OCI-LY7 (cell line): ENCODE results near the gene RBL2. TPM values are rescaled to one million over a fixed set of nuclear protein-coding genes. Genes with fewer than 3 reads are reported as not detected.

Source experiments
- BruUV-seq: library from RNA; stranded (reverse); fragments of 400-500 nt; replicated peaks from 2 replicates; lab custom pipeline; 2021; lab: Mats Ljungman, UMichigan
- CTCF ChIA-PET: fragments of 300-600 bp; sonication (Branson Sonifier 250); formaldehyde crosslinking; loops from one replicate; lab custom pipeline; 2022; ENCODE audit warnings: antibody characterized with exemption; ENCODE audit not compliant: unreplicated experiment; lab: Charles Lee
- POLR2A ChIA-PET: fragments of 300-600 bp; sonication (Branson Sonifier 250); formaldehyde crosslinking; loops from one replicate; lab custom pipeline; 2022; ENCODE audit warnings: antibody characterized with exemption; lab: Charles Lee
- DNase-seq: peaks from one replicate; pipeline ENCODE4 v3.0.0-alpha.2; 2015; ENCODE audit warnings: low spot score
- H2AFZ ChIP-seq: fragments of 200-600 bp; sonication (generic), shearing (Covaris generic); 2 replicates; pipeline ENCODE4 v1.6.1; 2014; ENCODE audit warnings: mild to moderate bottlenecking, antibody characterized with exemption, low read length, moderate library complexity
- H3K27ac ChIP-seq: fragments of 200-600 bp; sonication (generic); 2 replicates; pipeline ENCODE4 v1.5.1; 2014; ENCODE audit warnings: mixed run types, low read depth, mild to moderate bottlenecking, moderate library complexity, low read length, inconsistent platforms; ENCODE audit not compliant: poor library complexity, severe bottlenecking
- H3K36me3 ChIP-seq: fragments of 200-600 bp; sonication (generic); 2 replicates; pipeline ENCODE4 v1.6.1; 2014; ENCODE audit warnings: mild to moderate bottlenecking, antibody characterized with exemption, low read length, moderate library complexity, mixed read lengths; ENCODE audit not compliant: insufficient read depth
- H3K4me1 ChIP-seq: fragments of 200-600 bp; sonication (generic); 2 replicates; pipeline ENCODE4 v1.5.1; 2014; ENCODE audit warnings: mild to moderate bottlenecking, low read length; ENCODE audit not compliant: insufficient read depth, poor library complexity, severe bottlenecking
- H3K4me2 ChIP-seq: fragments of 200-600 bp; sonication (generic); 2 replicates; pipeline ENCODE4 v1.6.1; 2014; ENCODE audit warnings: mild to moderate bottlenecking, low read length
- H3K4me3 ChIP-seq: fragments of 200-600 bp; sonication (generic); 2 replicates; pipeline ENCODE4 v1.5.1; 2014; ENCODE audit warnings: mild to moderate bottlenecking, low read depth, low read length; ENCODE audit not compliant: poor library complexity, severe bottlenecking
- H3K79me2 ChIP-seq: fragments of 200-600 bp; sonication (generic); 2 replicates; pipeline ENCODE4 v1.6.1; 2016; ENCODE audit warnings: low read depth, mild to moderate bottlenecking, low read length, moderate library complexity, mixed read lengths; ENCODE audit not compliant: insufficient read depth
- H3K9me2 ChIP-seq: fragments of 200-600 bp; sonication (generic); 2 replicates; pipeline ENCODE4 v1.6.1; 2016; ENCODE audit warnings: mild to moderate bottlenecking, low read length, mixed read lengths; ENCODE audit not compliant: insufficient read depth
- H3K9me3 ChIP-seq: fragments of 200-600 bp; sonication (generic); 2 replicates; pipeline ENCODE4 v1.6.1; 2014; ENCODE audit warnings: mild to moderate bottlenecking, mixed run types, low read length, mixed read lengths
- H4K20me1 ChIP-seq: fragments of 200-600 bp; sonication (generic); 2 replicates; pipeline ENCODE4 v1.6.1; 2014; ENCODE audit warnings: mild to moderate bottlenecking, antibody characterized with exemption, low read length, moderate library complexity, mixed read lengths; ENCODE audit not compliant: insufficient read depth
- CTCF ChIP-seq: fragments of 200-600 bp; sonication (generic); conservative IDR thresholded peaks from 2 replicates; pipeline ENCODE4 v1.5.1; 2014; ENCODE audit warnings: mild to moderate bottlenecking, antibody characterized with exemption, low read length, moderate library complexity, mixed read lengths
- EZH2phosphoT487 ChIP-seq: fragments of 200-600 bp; sonication (generic); IDR thresholded peaks from 2 replicates; pipeline ENCODE4 v1.6.1; 2018; ENCODE audit warnings: low read depth, borderline replicate concordance, mild to moderate bottlenecking, mixed run types, antibody characterized with exemption, low read length, moderate library complexity, mixed read lengths
- intact Hi-C: fragments of 100-400 bp; cut with micrococcal nuclease; formaldehyde crosslinking; loops from one replicate; pipeline ENCODE4 v1.10.0; 2022; ENCODE audit not compliant: unreplicated experiment
- total RNA-seq, 2 experiments: library from RNA; depleted of rRNA in 1 of 2; stranded (reverse); fragments of >200 nt in 1 of 2; shearing (Covaris generic) in 1 of 2; gene quantifications; 2 replicates each; pipeline ENCODE4 v1.2.3, GENCODE V29; 2014 to 2022

Gene RBL2
- total RNA-seq, 2 experiments from 2014 or later = 51.1 to 69.0 TPM

GRCh38 chr16:53429221-53429943 is 4.9 kb upstream of the RBL2 start:
- no peaks in the 10 kb centered on the region for H3K9me2 ChIP-seq
- intact Hi-C loops = no loop called here
- H3K27ac ChIP-seq = no peak overlapping the region
- peaks cover 8% of the 10 kb centered on the region; the same call in 1 of the 2 replicates for H3K9me3 ChIP-seq
- no peaks in the 10 kb centered on the region for H3K36me3 ChIP-seq
- BruUV-seq = no TSS peak
- H3K79me2 ChIP-seq = no peaks in the 10 kb centered on the region
- CTCF ChIA-PET = no interaction called here
- DNase-seq = no peak
- H3K4me2 ChIP-seq = no peak overlapping the region
- peaks cover 5% of the 10 kb centered on the region for H3K4me1 ChIP-seq
- no peak overlapping the region for H2AFZ ChIP-seq
- POLR2A ChIA-PET = interaction anchor here (0.7 kb wide), 1 partner anchor 21 kb away, joined by 4 read pairs; no protein-coding TSS in a partner anchor
- no peak for TF ChIP-seq CTCF
- no peak for TF ChIP-seq EZH2phosphoT487
- no peaks in the 10 kb centered on the region for H4K20me1 ChIP-seq
- no peak overlapping the region for H3K4me3 ChIP-seq

DNA sequence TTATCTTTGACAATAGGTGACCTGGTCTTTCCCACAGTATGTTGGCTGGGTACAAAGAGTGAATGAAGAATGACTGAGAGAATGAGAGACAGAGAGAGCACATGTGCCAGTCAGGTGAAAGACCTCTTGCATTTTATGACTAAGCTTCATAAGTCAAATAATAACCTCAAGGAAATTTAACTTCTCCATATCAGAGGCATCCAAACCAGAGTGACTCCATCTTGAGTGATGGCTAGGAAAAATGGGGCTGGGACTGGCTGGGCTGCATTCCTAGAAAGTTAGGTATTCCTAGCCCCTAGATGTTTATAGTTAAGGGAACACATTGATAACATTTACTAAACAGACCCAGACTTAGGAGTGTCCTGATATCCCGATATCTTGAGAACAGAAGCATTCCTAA is 3.9 kb upstream of the RBL2 start:
- no TSS peak for BruUV-seq
- H3K4me2 ChIP-seq = no peak overlapping the region

More for the DNA sequence above, 3.9 kb upstream of the RBL2 start:
- Histone ChIP-seq H4K20me1 (no peaks in the 10 kb centered on the region), H2AFZ (no peak overlapping the region), H3K36me3 (no peaks in the 10 kb centered on the region), H3K4me3 (no peak overlapping the region), H3K4me1 (peaks cover 5% of the 10 kb centered on the region), H3K9me3 (no peaks in the 10 kb centered on the region), H3K27ac (no peak overlapping the region), H3K9me2 (no peaks in the 10 kb centered on the region), H3K79me2 (peaks cover 6% of the 10 kb centered on the region; the same call in 1 of the 2 replicates)
- no peak for DNase-seq
- CTCF ChIA-PET = no interaction called here
- POLR2A ChIA-PET = interaction anchor here (0.7 kb wide), 1 partner anchor 20 kb away, joined by 4 read pairs; no protein-coding TSS in a partner anchor
- no peak for TF ChIP-seq EZH2phosphoT487
- TF ChIP-seq CTCF = no peak
- intact Hi-C loops = no loop called here
